SK-N-SH (cell line): ENCODE measurements around the gene UNCX.
"Not testable (repeated sequence)": the region's sequence is repeated elsewhere in the genome, so short reads cannot be mapped to it uniquely, and the experiment has no call there.

Experiments used
- CTCF ChIP-seq: fragments of 200-600 bp; sonication (generic); IDR thresholded peaks from 2 replicates; pipeline ENCODE4 v1.6.1; 2017; ENCODE audit warnings: antibody characterized with exemption, mild to moderate bottlenecking, moderate library complexity
- MXI1 ChIP-seq: IDR thresholded peaks from 2 replicates; pipeline ENCODE4 v1.6.1; 2012; ENCODE audit warnings: mild to moderate bottlenecking, low read depth, low read length, improper control_type of control experiment
- NRF1 ChIP-seq: IDR thresholded peaks from 2 replicates; pipeline ENCODE4 v1.6.1; 2012; ENCODE audit warnings: low read depth, mild to moderate bottlenecking, low read length
- POLR2AphosphoS5 ChIP-seq: IDR thresholded peaks from 2 replicates; pipeline ENCODE4 v1.6.1; 2012; ENCODE audit warnings: low read depth, low read length
- RCOR1 ChIP-seq: fragments of 150-350 bp; IDR thresholded peaks from 2 replicates; pipeline ENCODE4 v1.6.1; 2017; ENCODE audit warnings: antibody characterized with exemption, low read length
- REST ChIP-seq: IDR thresholded peaks from 2 replicates; pipeline ENCODE4 v1.6.1; 2012; ENCODE audit warnings: mild to moderate bottlenecking, low read depth, low read length, moderate library complexity
- TAF1 ChIP-seq: IDR thresholded peaks from 2 replicates; pipeline ENCODE4 v1.6.1; 2012; ENCODE audit warnings: low read depth, mild to moderate bottlenecking, low read length, moderate library complexity, borderline replicate concordance
- ZBTB33 ChIP-seq: IDR thresholded peaks from 2 replicates; pipeline ENCODE4 v1.4.0; 2012; ENCODE audit warnings: low read depth, borderline replicate concordance
- TF ChIP-seq, protein P1 (sequence below): IDR thresholded peaks from 2 replicates; pipeline ENCODE4 v1.4.0; 2012; ENCODE audit warnings: low read depth
- TF ChIP-seq, protein P2 (sequence below): IDR thresholded peaks from 2 replicates; pipeline ENCODE4; 2012

- not testable (repeated sequence) for TF ChIP-seq NRF1, POLR2AphosphoS5, CTCF, RCOR1, ZBTB33, REST, MXI1, TAF1
- TF ChIP-seq, protein P1, sequence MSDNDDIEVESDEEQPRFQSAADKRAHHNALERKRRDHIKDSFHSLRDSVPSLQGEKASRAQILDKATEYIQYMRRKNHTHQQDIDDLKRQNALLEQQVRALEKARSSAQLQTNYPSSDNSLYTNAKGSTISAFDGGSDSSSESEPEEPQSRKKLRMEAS: not testable (repeated sequence)
- TF ChIP-seq, protein P2, sequence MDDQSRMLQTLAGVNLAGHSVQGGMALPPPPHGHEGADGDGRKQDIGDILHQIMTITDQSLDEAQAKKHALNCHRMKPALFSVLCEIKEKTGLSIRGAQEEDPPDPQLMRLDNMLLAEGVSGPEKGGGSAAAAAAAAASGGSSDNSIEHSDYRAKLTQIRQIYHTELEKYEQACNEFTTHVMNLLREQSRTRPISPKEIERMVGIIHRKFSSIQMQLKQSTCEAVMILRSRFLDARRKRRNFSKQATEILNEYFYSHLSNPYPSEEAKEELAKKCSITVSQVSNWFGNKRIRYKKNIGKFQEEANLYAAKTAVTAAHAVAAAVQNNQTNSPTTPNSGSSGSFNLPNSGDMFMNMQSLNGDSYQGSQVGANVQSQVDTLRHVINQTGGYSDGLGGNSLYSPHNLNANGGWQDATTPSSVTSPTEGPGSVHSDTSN: not testable (repeated sequence)
Observed at GRCh38 chr7:1261036-1261435, 28.4 kb downstream of the UNCX start.
